K562 (cell line): ENCODE data around the gene NAA15. TPM values are rescaled to one million over a fixed set of nuclear protein-coding genes. Genes with fewer than 3 reads are reported as not detected.

Experiments
- CC2D1A ChIP-seq: fragments of 450-650 bp; IDR thresholded peaks from 2 replicates; pipeline ENCODE4 v1.6.1; 2017; ENCODE audit warnings: mild to moderate bottlenecking
- CGGBP1 ChIP-seq: fragments of 250-450 bp; sonication (Bioruptor Pico); IDR thresholded peaks from 2 replicates; pipeline ENCODE4 v1.9.0; 2021; ENCODE audit warnings: mild to moderate bottlenecking
- CREB3 ChIP-seq: fragments of 450-650 bp; conservative IDR thresholded peaks from 2 replicates; pipeline ENCODE4 v1.6.1; 2016; ENCODE audit warnings: missing genetic modification characterization, low read depth, mild to moderate bottlenecking, missing compliant biosample characterization, moderate library complexity
- GATAD2B ChIP-seq: fragments of 450-650 bp; IDR thresholded peaks from 2 replicates; pipeline ENCODE4 v1.6.1; 2017; ENCODE audit warnings: mild to moderate bottlenecking, borderline replicate concordance
- HOMEZ ChIP-seq: fragments of 250-450 bp; sonication (Bioruptor Pico); IDR thresholded peaks from 2 replicates; pipeline ENCODE4 v1.4.0; 2020; ENCODE audit warnings: mild to moderate bottlenecking, moderate library complexity
- NFATC3 ChIP-seq: fragments of 450-650 bp; IDR thresholded peaks from 2 replicates; pipeline ENCODE4 v1.6.1; 2017; ENCODE audit warnings: mild to moderate bottlenecking
- SAP30 ChIP-seq: fragments of 200-600 bp; sonication (generic); IDR thresholded peaks from 2 replicates; pipeline ENCODE4 v1.6.1; 2012; ENCODE audit warnings: borderline replicate concordance, low read depth, mild to moderate bottlenecking, moderate library complexity, low read length, control low read depth, inconsistent platforms; ENCODE audit not compliant: insufficient read depth, poor library complexity, severe bottlenecking
- TAF7 ChIP-seq: fragments of 450-650 bp; IDR thresholded peaks from 2 replicates; pipeline ENCODE4 v1.6.1; 2016; ENCODE audit warnings: missing genetic modification characterization, missing compliant biosample characterization
- TOE1 ChIP-seq, 2 experiments: fragments of 450-650 bp in 1 of 2; sonication (generic) in 1 of 2; formaldehyde crosslinking in 1 of 2; IDR thresholded peaks; 2 replicates each; pipeline versions ENCODE4 v1.7.1 to v1.8.0; 2016 to 2022; ENCODE audit warnings: borderline replicate concordance in 2 of 2, mild to moderate bottlenecking in 2 of 2, antibody characterized with exemption in 1 of 2, inconsistent platforms in 1 of 2, low read depth in 1 of 2, missing genetic modification reagents in 1 of 2, moderate library complexity in 1 of 2
- YBX1 ChIP-seq: fragments of 450-650 bp; IDR thresholded peaks from 2 replicates; pipeline ENCODE4 v1.7.1; 2016; ENCODE audit warnings: mild to moderate bottlenecking
- ZNF316 ChIP-seq: fragments of 450-650 bp; IDR thresholded peaks from 2 replicates; pipeline ENCODE4 v1.6.1; 2016
- ZNF589 ChIP-seq: fragments of 200-800 bp; sonication (Bioruptor generic); IDR thresholded peaks from 2 replicates; pipeline ENCODE4 v1.6.1; 2016; ENCODE audit warnings: low read depth, missing genetic modification characterization, missing compliant biosample characterization
- ZNF707 ChIP-seq: fragments of 250-450 bp; sonication (Bioruptor Pico); conservative IDR thresholded peaks from 2 replicates; pipeline ENCODE4 v1.8.0; 2022; ENCODE audit warnings: inconsistent platforms, mild to moderate bottlenecking, moderate library complexity
- ZNF77 ChIP-seq: fragments of 250-450 bp; sonication (Bioruptor Pico); IDR thresholded peaks from 2 replicates; pipeline ENCODE4 v1.5.0; 2020
- ZNF778 ChIP-seq: fragments of 450-650 bp; formaldehyde crosslinking; IDR thresholded peaks from 2 replicates; pipeline ENCODE4 v1.4.0; 2020; ENCODE audit warnings: mild to moderate bottlenecking, moderate library complexity
- polyA plus RNA-seq, 8 experiments: library from polyadenylated mRNA; depleted of rRNA in 4 of 8; stranded (reverse) in 5 of 8; unstranded in 3 of 8; fragments of >200 nt; fragmentation: Nextera tagmentation in 2 of 8; fragmentation: Illumina TruSeq in 1 of 8; extraction: Ambion mirVana in 2 of 8; extraction: Trizol in 1 of 8; gene quantifications; 2 replicates each; pipeline versions ENCODE4 v1.2.1 to v1.2.3, GENCODE V29; 2011 to 2014; ENCODE audit warnings: inconsistent platforms in 1 of 8, missing spikeins in 1 of 8
- total RNA-seq, 7 experiments: library from RNA; depleted of rRNA in 6 of 7; stranded (reverse); fragments of >200 nt in 6 of 7; fragmentation: Illumina TruSeq in 2 of 7; extraction: Trizol in 2 of 7; gene quantifications; 2 replicates each; pipeline versions ENCODE4 v1.2.1 to v1.2.3, GENCODE V29; 2011 to 2021; ENCODE audit warnings: low replicate concordance in 1 of 7
- TF ChIP-seq, protein P1 (sequence below): fragments of 450-650 bp; IDR thresholded peaks from 2 replicates; pipeline ENCODE4 v1.6.1; 2018; ENCODE audit warnings: mild to moderate bottlenecking, low read depth; ENCODE audit not compliant: partially characterized antibody
- TF ChIP-seq, protein P2 (sequence below): fragments of 250-450 bp; sonication (Bioruptor Pico); IDR thresholded peaks from 2 replicates; pipeline ENCODE4 v1.8.0; 2022; ENCODE audit warnings: inconsistent platforms, mild to moderate bottlenecking, moderate library complexity, borderline replicate concordance
- TF ChIP-seq, protein P3 (sequence below): sonication (generic); formaldehyde crosslinking; IDR thresholded peaks from 2 replicates; pipeline ENCODE4 v1.5.0; 2020; ENCODE audit warnings: missing genetic modification reagents

NAA15 gene
- total and polyA plus RNA-seq, 9 of the 15 experiments (the other 6 are each of a cell fraction or from before 2014, with no cell fraction given) = 37.8 to 117 (median 63.2) TPM

- TF ChIP-seq ZNF778 (CRISPR knock-in tag) = no peak
- TF ChIP-seq ZNF316 = 0 out of 2 replicates have a peak, but pooled peaks have one; percentile 21
- TF ChIP-seq GATAD2B = peak; percentile 90
- peak; percentile 79; the same call in 1 of the 2 replicates for TF ChIP-seq ZNF589
- TF ChIP-seq, protein P1, sequence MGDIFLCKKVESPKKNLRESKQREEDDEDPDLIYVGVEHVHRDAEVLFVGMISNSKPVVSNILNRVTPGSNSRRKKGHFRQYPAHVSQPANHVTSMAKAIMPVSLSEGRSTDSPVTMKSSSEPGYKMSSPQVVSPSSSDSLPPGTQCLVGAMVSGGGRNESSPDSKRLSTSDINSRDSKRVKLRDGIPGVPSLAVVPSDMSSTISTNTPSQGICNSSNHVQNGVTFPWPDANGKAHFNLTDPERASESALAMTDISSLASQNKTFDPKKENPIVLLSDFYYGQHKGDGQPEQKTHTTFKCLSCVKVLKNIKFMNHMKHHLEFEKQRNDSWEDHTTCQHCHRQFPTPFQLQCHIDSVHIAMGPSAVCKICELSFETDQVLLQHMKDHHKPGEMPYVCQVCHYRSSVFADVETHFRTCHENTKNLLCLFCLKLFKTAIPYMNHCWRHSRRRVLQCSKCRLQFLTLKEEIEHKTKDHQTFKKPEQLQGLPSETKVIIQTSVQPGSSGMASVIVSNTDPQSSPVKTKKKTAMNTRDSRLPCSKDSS = no peak
- TF ChIP-seq NFATC3 = no peak
- no peak for TF ChIP-seq ZNF707 (CRISPR knock-in tag)
- TF ChIP-seq TOE1 (IDR thresholded peaks at IDR 0.05; ENCODE audit: borderline replicate concordance) = 0 out of 2 replicates have a peak, but pooled peaks have one; percentile 72
- 0 out of 2 replicates have a peak, but pooled peaks have one; percentile 40 for TF ChIP-seq TOE1 (CRISPR knock-in tag; IDR thresholded peaks at IDR 0.05; ENCODE audit: borderline replicate concordance, low read depth)
- peak; percentile 44; the same call in 1 of the 2 replicates for TF ChIP-seq CC2D1A
- TF ChIP-seq, protein P2, sequence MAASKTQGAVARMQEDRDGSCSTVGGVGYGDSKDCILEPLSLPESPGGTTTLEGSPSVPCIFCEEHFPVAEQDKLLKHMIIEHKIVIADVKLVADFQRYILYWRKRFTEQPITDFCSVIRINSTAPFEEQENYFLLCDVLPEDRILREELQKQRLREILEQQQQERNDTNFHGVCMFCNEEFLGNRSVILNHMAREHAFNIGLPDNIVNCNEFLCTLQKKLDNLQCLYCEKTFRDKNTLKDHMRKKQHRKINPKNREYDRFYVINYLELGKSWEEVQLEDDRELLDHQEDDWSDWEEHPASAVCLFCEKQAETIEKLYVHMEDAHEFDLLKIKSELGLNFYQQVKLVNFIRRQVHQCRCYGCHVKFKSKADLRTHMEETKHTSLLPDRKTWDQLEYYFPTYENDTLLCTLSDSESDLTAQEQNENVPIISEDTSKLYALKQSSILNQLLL (CRISPR knock-in tag) = no peak
- TF ChIP-seq CGGBP1 = no peak
- no peak for TF ChIP-seq ZNF77 (CRISPR knock-in tag)
- no peak for TF ChIP-seq SAP30
- TF ChIP-seq CREB3 (tag) = no peak
- TF ChIP-seq YBX1 = no peak
- TF ChIP-seq TAF7 (tag) = peak; percentile 97
- TF ChIP-seq HOMEZ (CRISPR knock-in tag) = no peak
- TF ChIP-seq, protein P3, sequence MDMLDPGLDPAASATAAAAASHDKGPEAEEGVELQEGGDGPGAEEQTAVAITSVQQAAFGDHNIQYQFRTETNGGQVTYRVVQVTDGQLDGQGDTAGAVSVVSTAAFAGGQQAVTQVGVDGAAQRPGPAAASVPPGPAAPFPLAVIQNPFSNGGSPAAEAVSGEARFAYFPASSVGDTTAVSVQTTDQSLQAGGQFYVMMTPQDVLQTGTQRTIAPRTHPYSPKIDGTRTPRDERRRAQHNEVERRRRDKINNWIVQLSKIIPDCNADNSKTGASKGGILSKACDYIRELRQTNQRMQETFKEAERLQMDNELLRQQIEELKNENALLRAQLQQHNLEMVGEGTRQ (CRISPR knock-in tag) = no peak
Observed at GRCh38 chr4:139295206-139295941, 5.9 kb upstream of the NAA15 start (continued).
